Heart right ventricle (tissue), 16 donors: ENCODE data around the gene LIMS1. TPM values are rescaled to one million over a fixed set of nuclear protein-coding genes. Genes with fewer than 3 reads are reported as not detected.
A peak's percentile ranks its signal among the peaks of the same experiment; 100 is the strongest.
"Not testable (repeated sequence)": the region's sequence is repeated elsewhere in the genome, so short reads cannot be mapped to it uniquely, and the experiment has no call there.

Experiments
- ATAC-seq, 8 donors: fragments of 200-7000 bp; cut with Tn5 transposase; one replicate each; pipeline ENCODE4 v1.9.1; 2020; ENCODE audit warnings: mild to moderate bottlenecking in 8 of 8, moderate library complexity in 8 of 8, moderate number of reproducible peaks in 1 of 8
- DNase-seq, 2 donors: peaks; one replicate each; pipeline ENCODE4 v3.0.0-alpha.2; 2020
- H3K27ac ChIP-seq, 10 donors: fragments of 200-600 bp; sonication (generic) in 2 of 10; one replicate each; pipeline versions ENCODE4 v1.5.0 to v1.8.0; 2020 to 2022; ENCODE audit warnings: mild to moderate bottlenecking in 3 of 10
- H3K27me3 ChIP-seq, 7 donors: fragments of 200-600 bp; one replicate each; pipeline ENCODE4 v1.8.0; 2021 to 2022; ENCODE audit warnings: mild to moderate bottlenecking in 2 of 7
- H3K36me3 ChIP-seq, 9 donors: fragments of 200-600 bp; sonication (generic) in 1 of 9; one replicate each; pipeline versions ENCODE4 v1.5.0 to v1.8.0; 2020 to 2022; ENCODE audit warnings: mild to moderate bottlenecking in 2 of 9
- H3K4me1 ChIP-seq, 9 donors: fragments of 200-600 bp; sonication (generic) in 1 of 9; one replicate each; pipeline versions ENCODE4 v1.5.0 to v1.8.0; 2020 to 2022; ENCODE audit warnings: mild to moderate bottlenecking in 4 of 9
- H3K4me3 ChIP-seq, 10 donors: fragments of 200-600 bp; sonication (generic) in 2 of 10; one replicate each; pipeline versions ENCODE4 v1.5.0 to v1.8.0; 2020 to 2022; ENCODE audit warnings: mild to moderate bottlenecking in 7 of 10, moderate library complexity in 2 of 10
- H3K9me3 ChIP-seq, 11 donors: fragments of 200-600 bp in 10 of 11; sonication (generic) in 2 of 11; one replicate each; pipeline versions ENCODE4 v1.5.0 to v1.8.0; 2013 to 2022; ENCODE audit warnings: mild to moderate bottlenecking in 2 of 11, control low read depth in 1 of 11, moderate library complexity in 1 of 11
- CTCF ChIP-seq, 9 donors: fragments of 200-600 bp; sonication (generic) in 2 of 9; IDR thresholded peaks; one replicate each; pipeline versions ENCODE4 v1.5.0 to v1.8.0; 2021 to 2022; ENCODE audit warnings: antibody characterized with exemption in 9 of 9, mild to moderate bottlenecking in 5 of 9, moderate library complexity in 1 of 9
- WGBS, 2 donors: extraction: QIAGEN DNeasy Blood & Tissue Kit; methylation state at CpG; one replicate each; pipeline ENCODE4 v1.1.7; 2013; ENCODE audit warnings: inconsistent platforms in 1 of 2; 5-methylcytosine and 5-hydroxymethylcytosine counted together
- intact Hi-C, 10 donors: fragments of 100-400 bp; cut with DNase I; formaldehyde crosslinking; loops; one replicate each; pipeline versions ENCODE4 v1.11.1 to v1.14.2; 2022
- polyA plus RNA-seq, 2 donors: library from polyadenylated mRNA; stranded (reverse); fragments of 200-250 nt; gene quantifications; one replicate each; pipeline ENCODE4 v1.2.3, GENCODE V29; 2013
- total RNA-seq, 10 donors: library from RNA; stranded (reverse); fragmentation: NEBNext Ultra II Directional in 3 of 10; extraction: Animal tissue kit (Norgen Biotek cat#: 25700) in 3 of 10; gene quantifications; one replicate each; pipeline versions ENCODE4 v1.2.1 to v1.2.4, GENCODE V29; 2021 to 2023
- donor health status: Arrhythmogenic right ventricular cardiomyopathy.
- donor health status: ischemic (EF 13 %, LVEDD 7.1; RV severe dilation, severe dysfunction).
- donor health status: healthy with polysubstance abuse.
- donor health status: DM: no; HTN: yes; CAD: no.
- donor health status: DM: no; HTN: no; CAD: no.
- donor health status: ischemic (EF 25% LVEDD 6.9; RV normal size, moderate dysfunction).
- donor health status: ischemic (EF 25% LVEDD 5.7; RV mildly dilated, moderate dysfunction).
- donor health status: healthy.
- donor health status: DM: yes; HTN: yes; CAD: no.
- donor health status: Ischemic cardiomyopathy.
- donor health status: ischemic (EF 35%, LVEDD 5.7; RV mildly dilated, moderate dysfunction).
- donor health status: nonischemic (EF 11% LVEDD 7.7; RV severe dilation, severe dysfunction).
- donor health status: DM: yes; HTN: yes; CAD: no.
- donor health status: PGD.
- donor health status: ischemic (EF 29% LVEDD 5.4; RV normal size, mild dysfunction).
- donor health status: nonischemic (EF 23%, LVEDD 6.1; RV moderate dilation, normal function).

Gene LIMS1
- total and polyA plus RNA-seq, 12 donors = 18.8 to 122 (median 76.2) TPM

GRCh38 chr2:108554528-108554927, 20.3 kb downstream of the LIMS1 start:
- DNase-seq (peak; percentile 53 to 58), ATAC-seq (peak; percentile 62 to 95 (median 84))
- Histone ChIP-seq H3K36me3 (no peaks in the 10 kb centered on the region), H3K27me3 (no peaks in the 10 kb centered on the region), H3K4me3 (no peak overlapping the region), H3K9me3 (no peaks in the 10 kb centered on the region), H3K27ac (peak overlapping the region in 9 of 10 donors; percentile 21 to 75 (median 65)), H3K4me1 (peaks cover 19 to 60% (median 44%) of the 10 kb centered on the region in 9 donors)
- intact Hi-C loops = loop anchor here in 1 of 10 donors (2.0 kb wide), 1 partner anchor 18 kb away; no protein-coding TSS in a partner anchor
- 40 to 55% methylated on average over 5 of the region's 5 CpGs for WGBS, 2 donors
- no peak for TF ChIP-seq CTCF (IDR thresholded peaks at IDR 0.05)

GRCh38 chr2:108555572-108555971, 21.3 kb downstream of the LIMS1 start:
- intact Hi-C loops = loop anchor here in 1 of 10 donors (2.0 kb wide), 1 partner anchor 19 kb away; no protein-coding TSS in a partner anchor

GRCh38 chr2:108556581-108556980, 22.3 kb downstream of the LIMS1 start:
- WGBS, 2 donors = 52 to 73% methylated on average over 2 of the region's 2 CpGs
- intact Hi-C loops, DNase-seq, H3K4me3 ChIP-seq, H3K36me3 ChIP-seq, H3K27me3 ChIP-seq, ATAC-seq, H3K9me3 ChIP-seq: not testable (repeated sequence)
- Histone ChIP-seq H3K27ac (peak overlapping the region in 9 of 10 donors; percentile 2 to 75 (median 42)), H3K4me1 (peaks cover 22 to 80% (median 64%) of the 10 kb centered on the region in 9 donors)

More at GRCh38 chr2:108555572-108555971, 21.3 kb downstream of the LIMS1 start:
- ATAC-seq (peak in 5 of 8 donors; percentile 34 to 63 (median 43)), DNase-seq (no peak)
- Histone ChIP-seq H3K27ac (peak overlapping the region in 8 of 10 donors; percentile 21 to 75 (median 65)), H3K4me1 (peaks cover 22 to 70% (median 54%) of the 10 kb centered on the region in 9 donors), H3K4me3 (no peak overlapping the region), H3K36me3 (no peaks in the 10 kb centered on the region), H3K27me3 (no peaks in the 10 kb centered on the region), H3K9me3 (no peaks in the 10 kb centered on the region)
- no peak for TF ChIP-seq CTCF (IDR thresholded peaks at IDR 0.05)
- 92 to 98% methylated on average over 2 of the region's 2 CpGs for WGBS, 2 donors

GRCh38 chr2:108560241-108560811, 26.1 kb downstream of the LIMS1 start:
- Histone ChIP-seq H3K27ac (peak overlapping the region in 4 of 10 donors; percentile 17 to 56 (median 50)), H3K4me1 (peaks cover 3 to 66% (median 37%) of the 10 kb centered on the region in 9 donors), H3K4me3 (no peak overlapping the region), H3K36me3 (no peaks in the 10 kb centered on the region), H3K9me3 (peaks cover 0 to 14% (median 0%) of the 10 kb centered on the region in 11 donors), H3K27me3 (no peaks in the 10 kb centered on the region)
- peak in 4 of 8 donors; percentile 20 to 31 (median 26) for ATAC-seq
- intact Hi-C loops = no loop called here
- WGBS, 2 donors = 48 to 62% methylated on average over 6 of the region's 6 CpGs
- no peak for DNase-seq
- TF ChIP-seq CTCF (IDR thresholded peaks at IDR 0.05) = no peak
